Stimulated activated CD8-positive, alpha-beta memory T cell treated with anti-CD3 and anti-CD28 coated beads, Interleukin-7, amount 100 ng/mL, for 1 hour (primary cell): ENCODE measurements around the gene ARFGAP1.

Source experiments
- DNase-seq, 2 donors: peaks; one replicate each; pipeline ENCODE4 v3.0.0-alpha.2; 2020; ENCODE audit warnings: low read depth in 2 of 2

The ARFGAP1 gene

GRCh38 chr20:63307538-63308217 is 35.1 kb downstream of the ARFGAP1 start:
- no peak for DNase-seq

- DNase-seq: no peak
Measured at GRCh38 chr20:63308218-63308911, 35.8 kb downstream of the ARFGAP1 start.

GRCh38 chr20:63309261-63310071 is 36.9 kb downstream of the ARFGAP1 start:
- no peak for DNase-seq

- no peak for DNase-seq
Measured at GRCh38 chr20:63310265-63310991, 37.8 kb downstream of the ARFGAP1 start.

DNA sequence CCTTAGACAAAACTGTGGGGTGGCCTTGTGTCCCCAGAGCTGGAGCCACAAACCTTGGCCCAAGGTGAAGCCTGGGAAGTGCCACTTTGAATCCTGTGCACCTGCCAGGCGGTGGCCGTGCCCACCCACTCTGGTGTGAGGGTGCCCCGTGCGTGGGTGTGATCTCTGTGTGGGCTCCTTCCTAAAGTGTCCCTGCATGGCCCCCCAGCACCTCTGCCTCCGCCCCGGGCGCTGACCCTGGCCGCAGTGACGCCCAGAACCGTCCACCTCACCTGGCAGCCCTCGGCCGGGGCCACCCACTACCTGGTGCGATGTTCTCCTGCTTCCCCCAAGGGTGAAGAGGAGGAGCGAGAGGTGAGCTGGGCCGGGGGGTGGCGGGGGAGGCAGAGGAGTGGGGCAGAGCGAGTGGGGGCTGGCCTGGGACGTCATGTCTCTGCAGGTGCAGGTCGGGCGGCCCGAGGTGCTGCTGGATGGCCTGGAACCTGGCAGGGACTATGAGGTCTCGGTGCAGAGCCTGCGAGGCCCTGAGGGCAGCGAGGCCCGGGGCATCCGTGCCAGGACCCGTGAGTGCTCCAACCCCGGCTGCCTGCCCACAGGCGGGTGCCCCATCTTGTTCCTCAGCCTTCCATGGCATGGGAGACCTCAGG is 38.7 kb downstream of the ARFGAP1 start:
- DNase-seq: no peak

DNA sequence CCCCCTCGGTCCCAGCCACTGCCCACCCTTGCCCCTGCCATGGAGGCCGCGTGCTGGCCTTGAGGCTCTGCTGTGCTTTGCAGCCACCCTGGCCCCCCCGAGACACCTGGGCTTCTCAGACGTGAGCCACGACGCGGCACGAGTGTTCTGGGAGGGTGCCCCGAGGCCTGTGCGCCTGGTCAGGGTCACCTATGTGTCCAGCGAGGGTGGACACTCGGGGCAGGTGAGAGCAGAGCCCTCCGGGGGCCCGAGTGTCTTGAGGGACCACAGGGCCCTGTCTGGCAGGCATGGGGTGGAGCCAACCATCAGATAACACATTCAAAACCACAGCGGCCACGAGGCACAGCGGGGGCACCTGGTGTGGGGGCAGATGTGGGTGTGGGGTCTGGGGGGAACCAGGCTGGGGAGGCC is 39.2 kb downstream of the ARFGAP1 start:
- no peak for DNase-seq

GRCh38 chr20:63312273-63312672 is 39.7 kb downstream of the ARFGAP1 start:
- DNase-seq: no peak

GRCh38 chr20:63312690-63313348 is 40.2 kb downstream of the ARFGAP1 start:
- no peak for DNase-seq

GRCh38 chr20:63313349-63314014 is 40.9 kb downstream of the ARFGAP1 start:
- no peak for DNase-seq

GRCh38 chr20:63314015-63314471 is 41.4 kb downstream of the ARFGAP1 start:
- no peak for DNase-seq

- DNase-seq: no peak
Measured at GRCh38 chr20:63314566-63315239, 42.1 kb downstream of the ARFGAP1 start.

DNA sequence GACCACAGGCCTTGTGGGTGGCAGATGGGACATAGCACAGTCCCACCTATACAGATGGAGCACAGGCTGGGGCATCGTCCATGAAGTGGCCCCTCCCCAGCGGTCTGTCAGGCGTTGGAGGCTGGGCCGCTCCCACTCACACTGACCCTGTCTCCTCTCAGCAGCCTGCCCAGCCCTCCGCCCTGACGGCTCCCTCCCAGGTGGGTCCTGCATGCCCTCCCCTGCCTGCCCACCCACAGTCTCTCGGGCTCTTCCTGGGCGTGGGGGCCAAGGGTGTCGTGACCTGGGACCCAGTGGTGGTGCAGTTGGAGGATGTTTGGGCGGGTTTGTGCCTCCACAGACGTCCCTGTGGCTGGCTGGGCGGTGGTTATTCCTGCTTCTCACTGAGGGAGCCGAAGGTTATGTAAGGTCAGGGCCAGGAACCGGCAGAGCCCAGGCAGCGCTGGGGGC is 42.7 kb downstream of the ARFGAP1 start:
- no peak for DNase-seq

- DNase-seq: no peak
Measured at GRCh38 chr20:63315731-63316491, 43.3 kb downstream of the ARFGAP1 start.

DNA sequence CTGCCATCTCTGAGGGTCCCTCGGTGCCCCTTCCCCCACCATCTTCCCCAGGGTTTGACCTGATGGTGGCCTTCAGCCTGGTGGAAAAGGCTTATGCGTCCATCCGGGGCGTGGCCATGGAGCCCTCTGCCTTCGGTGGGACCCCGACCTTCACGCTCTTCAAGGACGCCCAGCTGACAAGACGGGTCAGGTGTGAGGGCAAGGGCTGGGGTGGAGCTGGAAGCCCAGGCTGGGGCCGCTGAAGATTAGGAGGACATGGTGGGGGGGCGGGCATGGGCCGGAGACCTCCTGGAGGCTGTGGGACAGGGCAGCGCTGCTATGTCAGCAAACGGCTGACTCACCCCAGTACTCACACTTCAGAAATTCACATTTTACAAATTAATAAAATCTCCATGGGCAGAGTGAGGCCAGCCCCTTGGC is 43.9 kb downstream of the ARFGAP1 start:
- no peak for DNase-seq

GRCh38 chr20:63317061-63317460 is 44.4 kb downstream of the ARFGAP1 start:
- no peak for DNase-seq

DNA sequence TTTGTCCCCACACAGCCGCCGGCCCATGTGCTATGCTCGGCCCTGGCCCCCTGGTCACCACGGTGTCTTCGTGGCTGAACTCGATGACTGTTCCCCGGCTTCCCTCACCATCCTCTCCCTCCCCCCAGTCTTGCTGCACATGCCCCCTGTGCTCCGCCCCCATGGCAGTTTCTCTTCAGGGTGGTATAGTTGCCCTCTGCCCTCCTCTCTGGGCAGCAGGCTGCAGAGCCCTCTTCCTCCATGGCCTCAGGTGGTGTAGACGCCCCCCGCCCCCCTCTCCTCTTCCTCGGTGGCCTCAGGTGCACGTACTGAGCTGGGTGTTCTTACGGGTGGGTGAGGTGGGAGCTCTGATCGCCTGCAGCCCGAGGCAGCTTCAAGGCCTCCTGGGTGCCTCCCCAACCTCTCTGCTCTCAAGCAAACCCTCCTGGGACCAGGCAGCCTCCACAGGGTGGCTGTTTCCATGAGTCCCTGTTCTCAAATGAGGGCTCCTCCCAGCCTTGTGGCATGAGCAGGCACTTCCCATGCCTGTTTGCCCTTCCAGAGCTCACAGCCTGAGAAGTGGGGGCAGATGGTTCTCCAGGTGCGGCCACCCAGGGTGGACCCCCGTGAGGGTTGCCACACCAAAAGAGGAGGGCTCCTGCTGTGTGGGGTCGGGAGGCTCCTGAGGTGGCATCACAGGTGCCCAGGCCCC is 45.1 kb downstream of the ARFGAP1 start:
- no peak for DNase-seq

DNA sequence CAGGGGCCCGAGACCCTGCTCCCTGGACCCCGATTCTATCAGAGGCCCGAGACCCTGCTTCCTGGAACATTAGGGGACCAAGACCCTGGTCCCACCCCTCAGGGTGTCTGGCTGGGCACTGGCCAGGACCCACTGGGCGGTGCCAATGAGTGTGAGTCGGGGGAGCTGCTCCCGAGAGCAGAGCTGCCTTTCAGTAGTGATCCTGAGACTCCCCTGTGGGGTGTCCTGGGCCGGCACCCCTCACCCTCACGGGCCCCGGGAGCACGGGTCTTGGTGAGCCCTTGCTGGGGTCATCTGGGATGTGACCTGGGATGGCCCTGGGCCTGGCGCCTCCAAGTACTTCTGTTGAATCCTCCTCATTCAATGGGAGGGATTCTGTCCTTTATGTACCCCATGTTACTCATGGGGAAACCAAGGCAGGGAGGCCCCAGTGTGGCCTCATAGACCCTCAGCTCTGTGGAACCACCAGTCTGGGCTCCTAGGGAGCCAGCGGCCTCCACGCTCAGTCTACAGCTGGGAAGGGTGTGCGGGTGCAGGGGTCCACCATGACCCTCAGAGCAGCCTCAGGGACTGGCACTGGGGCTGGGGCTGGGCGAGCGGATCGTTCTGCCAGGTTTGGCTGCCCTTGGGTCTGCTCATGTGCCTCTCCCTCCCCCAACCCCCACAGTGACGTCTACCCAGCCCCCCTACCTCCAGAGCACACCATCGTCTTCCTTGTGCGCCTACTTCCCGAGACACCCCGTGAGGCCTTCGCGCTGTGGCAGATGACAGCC is 46.0 kb downstream of the ARFGAP1 start:
- no peak for DNase-seq
